ENCODE results near the gene DPP10.

DNA sequence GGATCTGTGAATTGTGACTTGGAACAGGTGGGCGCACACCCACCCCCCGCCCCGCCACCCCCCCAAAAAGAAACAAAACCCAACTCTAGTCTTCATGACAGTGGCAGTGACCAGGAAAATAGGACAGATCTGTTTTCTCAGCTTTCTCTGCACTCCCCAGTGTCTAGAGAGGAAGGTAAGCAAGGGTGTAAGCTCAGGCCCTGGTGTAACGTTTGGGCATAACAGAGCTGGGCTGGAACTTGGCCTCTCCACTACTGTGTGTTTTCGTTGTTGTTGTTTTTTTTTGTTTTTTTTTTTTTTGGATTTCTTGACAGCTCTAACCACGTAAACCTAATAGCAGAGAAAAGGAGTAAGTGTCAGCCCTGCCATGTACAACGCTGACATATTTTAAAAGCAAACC is 1160.8 kb downstream of the DPP10 start:
- TF ChIP-seq TRIM28 (IDR thresholded peaks at IDR 0.05; ENCODE audit: borderline replicate concordance, low read length): no peak
- TF ChIP-seq, protein P1, sequence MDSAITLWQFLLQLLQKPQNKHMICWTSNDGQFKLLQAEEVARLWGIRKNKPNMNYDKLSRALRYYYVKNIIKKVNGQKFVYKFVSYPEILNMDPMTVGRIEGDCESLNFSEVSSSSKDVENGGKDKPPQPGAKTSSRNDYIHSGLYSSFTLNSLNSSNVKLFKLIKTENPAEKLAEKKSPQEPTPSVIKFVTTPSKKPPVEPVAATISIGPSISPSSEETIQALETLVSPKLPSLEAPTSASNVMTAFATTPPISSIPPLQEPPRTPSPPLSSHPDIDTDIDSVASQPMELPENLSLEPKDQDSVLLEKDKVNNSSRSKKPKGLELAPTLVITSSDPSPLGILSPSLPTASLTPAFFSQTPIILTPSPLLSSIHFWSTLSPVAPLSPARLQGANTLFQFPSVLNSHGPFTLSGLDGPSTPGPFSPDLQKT (IDR thresholded peaks at IDR 0.05; ENCODE audit: borderline replicate concordance, low read depth, low read length): no peak
- TF ChIP-seq, protein P2, sequence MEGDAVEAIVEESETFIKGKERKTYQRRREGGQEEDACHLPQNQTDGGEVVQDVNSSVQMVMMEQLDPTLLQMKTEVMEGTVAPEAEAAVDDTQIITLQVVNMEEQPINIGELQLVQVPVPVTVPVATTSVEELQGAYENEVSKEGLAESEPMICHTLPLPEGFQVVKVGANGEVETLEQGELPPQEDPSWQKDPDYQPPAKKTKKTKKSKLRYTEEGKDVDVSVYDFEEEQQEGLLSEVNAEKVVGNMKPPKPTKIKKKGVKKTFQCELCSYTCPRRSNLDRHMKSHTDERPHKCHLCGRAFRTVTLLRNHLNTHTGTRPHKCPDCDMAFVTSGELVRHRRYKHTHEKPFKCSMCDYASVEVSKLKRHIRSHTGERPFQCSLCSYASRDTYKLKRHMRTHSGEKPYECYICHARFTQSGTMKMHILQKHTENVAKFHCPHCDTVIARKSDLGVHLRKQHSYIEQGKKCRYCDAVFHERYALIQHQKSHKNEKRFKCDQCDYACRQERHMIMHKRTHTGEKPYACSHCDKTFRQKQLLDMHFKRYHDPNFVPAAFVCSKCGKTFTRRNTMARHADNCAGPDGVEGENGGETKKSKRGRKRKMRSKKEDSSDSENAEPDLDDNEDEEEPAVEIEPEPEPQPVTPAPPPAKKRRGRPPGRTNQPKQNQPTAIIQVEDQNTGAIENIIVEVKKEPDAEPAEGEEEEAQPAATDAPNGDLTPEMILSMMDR (tag by site-specific recombination; IDR thresholded peaks at IDR 0.05): no peak
- no peak for TF ChIP-seq ZNF530 (tag by site-specific recombination; IDR thresholded peaks at IDR 0.05; ENCODE audit: low read depth)
- no peak for TF ChIP-seq ZBTB7A (tag by site-specific recombination; IDR thresholded peaks at IDR 0.05; ENCODE audit: low read depth)
- no peak for TF ChIP-seq ZNF37A (tag by site-specific recombination; IDR thresholded peaks at IDR 0.05)
- no peak for TF ChIP-seq ZNF670 (tag by site-specific recombination; IDR thresholded peaks at IDR 0.05; ENCODE audit: low read depth)
- TF ChIP-seq, protein P3, sequence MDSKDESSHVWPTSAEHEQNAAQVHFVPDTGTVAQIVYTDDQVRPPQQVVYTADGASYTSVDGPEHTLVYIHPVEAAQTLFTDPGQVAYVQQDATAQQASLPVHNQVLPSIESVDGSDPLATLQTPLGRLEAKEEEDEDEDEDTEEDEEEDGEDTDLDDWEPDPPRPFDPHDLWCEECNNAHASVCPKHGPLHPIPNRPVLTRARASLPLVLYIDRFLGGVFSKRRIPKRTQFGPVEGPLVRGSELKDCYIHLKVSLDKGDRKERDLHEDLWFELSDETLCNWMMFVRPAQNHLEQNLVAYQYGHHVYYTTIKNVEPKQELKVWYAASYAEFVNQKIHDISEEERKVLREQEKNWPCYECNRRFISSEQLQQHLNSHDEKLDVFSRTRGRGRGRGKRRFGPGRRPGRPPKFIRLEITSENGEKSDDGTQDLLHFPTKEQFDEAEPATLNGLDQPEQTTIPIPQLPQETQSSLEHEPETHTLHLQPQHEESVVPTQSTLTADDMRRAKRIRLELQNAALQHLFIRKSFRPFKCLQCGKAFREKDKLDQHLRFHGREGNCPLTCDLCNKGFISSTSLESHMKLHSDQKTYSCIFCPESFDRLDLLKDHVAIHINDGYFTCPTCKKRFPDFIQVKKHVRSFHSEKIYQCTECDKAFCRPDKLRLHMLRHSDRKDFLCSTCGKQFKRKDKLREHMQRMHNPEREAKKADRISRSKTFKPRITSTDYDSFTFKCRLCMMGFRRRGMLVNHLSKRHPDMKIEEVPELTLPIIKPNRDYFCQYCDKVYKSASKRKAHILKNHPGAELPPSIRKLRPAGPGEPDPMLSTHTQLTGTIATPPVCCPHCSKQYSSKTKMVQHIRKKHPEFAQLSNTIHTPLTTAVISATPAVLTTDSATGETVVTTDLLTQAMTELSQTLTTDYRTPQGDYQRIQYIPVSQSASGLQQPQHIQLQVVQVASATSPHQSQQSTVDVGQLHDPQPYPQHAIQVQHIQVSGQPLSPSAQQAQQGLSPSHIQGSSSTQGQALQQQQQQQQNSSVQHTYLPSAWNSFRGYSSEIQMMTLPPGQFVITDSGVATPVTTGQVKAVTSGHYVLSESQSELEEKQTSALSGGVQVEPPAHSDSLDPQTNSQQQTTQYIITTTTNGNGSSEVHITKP (tag by site-specific recombination; IDR thresholded peaks at IDR 0.05): no peak
- TF ChIP-seq ZNF302 (tag by site-specific recombination; IDR thresholded peaks at IDR 0.05; ENCODE audit: low read depth): no peak
- no peak for TF ChIP-seq TCF7L2 (IDR thresholded peaks at IDR 0.05; ENCODE audit: borderline replicate concordance, low read depth, low read length)
- no peak for TF ChIP-seq ZNF654 (tag by site-specific recombination; IDR thresholded peaks at IDR 0.05; ENCODE audit: low read depth)
- no peak for TF ChIP-seq ZNF426 (tag by site-specific recombination; IDR thresholded peaks at IDR 0.05)
- no peak for TF ChIP-seq YY1 (tag by site-specific recombination; IDR thresholded peaks at IDR 0.05)
